ENCODE measurements around the gene HMGN3.
"Not testable (repeated sequence)": the region's sequence is repeated elsewhere in the genome, so short reads cannot be mapped to it uniquely, and the experiment has no call there.

Gene HMGN3

GRCh38 chr6:79234150-79235022 is at the start of gene HMGN3:
Gene HMGN3 (minus strand): TSS chr6:79234682.
- peak; percentile 96 to 97 (median 97) for DNase-seq

DNA sequence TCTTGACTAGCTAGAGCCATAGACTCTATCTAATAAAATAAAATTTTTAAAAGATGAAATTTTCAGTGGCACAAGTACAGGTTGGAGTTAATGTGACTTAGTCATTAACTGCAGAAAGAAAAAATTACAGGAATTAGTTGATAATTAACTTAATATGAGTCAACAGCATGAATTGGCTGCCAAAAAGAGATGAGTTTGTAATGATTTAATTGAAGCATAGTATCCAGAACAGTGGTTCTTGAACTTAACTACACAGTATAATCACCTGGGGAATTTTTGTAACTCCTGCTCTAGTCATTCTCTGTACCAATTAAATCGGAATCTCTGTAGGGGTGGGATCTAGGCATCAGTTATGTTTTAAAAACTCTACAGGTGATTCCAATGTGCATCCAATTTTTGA is 46.3 kb upstream of the HMGN3 start:
- no peak for DNase-seq

DNA sequence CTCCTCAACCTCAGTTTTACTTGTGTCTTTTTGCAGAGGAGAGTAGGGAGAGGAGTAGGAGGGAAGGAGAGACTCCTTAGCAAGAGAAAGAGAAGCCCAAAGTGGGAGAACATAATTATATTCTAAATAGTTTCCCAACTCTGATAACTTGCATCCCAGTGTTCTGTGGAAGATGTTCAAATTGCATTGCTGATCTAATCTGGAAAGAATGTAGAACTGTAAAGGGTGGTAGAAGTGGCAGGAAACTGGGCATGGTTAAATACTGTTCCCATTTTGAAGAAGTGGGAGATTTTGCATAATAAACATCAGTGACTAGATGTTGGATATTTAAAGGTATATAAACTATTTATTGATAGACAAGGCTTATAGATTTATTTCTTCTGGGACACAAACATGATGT is 42.6 kb upstream of the HMGN3 start:
- DNase-seq: no peak

- DNase-seq: no peak
Measured at GRCh38 chr6:79269877-79270276, 35.4 kb upstream of the HMGN3 start.

GRCh38 chr6:79267128-79267527 is 32.6 kb upstream of the HMGN3 start:
- DNase-seq: no peak

DNA sequence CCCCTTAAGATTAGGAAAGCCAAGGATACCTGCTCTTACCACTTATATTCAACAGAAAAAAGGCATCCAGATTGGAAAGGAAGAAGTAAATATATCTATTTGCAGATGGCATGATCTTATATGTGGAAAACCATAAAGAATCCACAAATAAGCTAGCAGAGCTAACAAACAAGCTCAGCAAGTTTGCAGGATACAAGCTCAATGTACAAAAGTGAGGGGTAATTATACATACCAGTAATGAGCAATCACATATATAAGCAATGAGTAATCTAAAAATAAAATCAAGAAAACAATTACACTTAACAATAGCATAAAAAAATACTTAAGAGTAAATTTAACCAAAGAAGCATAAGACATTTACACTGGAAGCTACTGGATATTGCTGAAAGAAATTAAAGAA is 31.6 kb upstream of the HMGN3 start:
- no peak for DNase-seq

GRCh38 chr6:79263359-79263758 is 28.9 kb upstream of the HMGN3 start:
- no peak for DNase-seq

DNA sequence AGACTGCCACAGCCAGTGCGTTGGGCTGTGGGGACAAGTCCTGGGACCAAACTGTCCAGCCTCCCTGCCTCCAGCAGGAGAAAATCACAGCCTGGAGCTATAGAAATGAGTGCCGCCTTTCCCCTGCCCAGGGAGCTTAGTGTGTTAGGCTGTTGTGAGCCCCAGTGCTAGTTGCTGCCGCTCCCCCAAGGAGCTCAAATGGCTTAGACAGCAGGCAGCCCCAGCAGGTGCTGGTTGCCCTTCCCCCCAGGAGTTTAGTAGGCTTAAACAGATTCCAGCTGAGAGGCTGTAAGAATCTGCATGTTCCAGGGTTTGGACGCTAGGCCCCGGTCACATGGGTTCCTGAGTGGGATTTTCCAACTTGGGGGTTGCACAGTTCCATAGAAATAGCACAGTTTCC is 27.2 kb upstream of the HMGN3 start:
- DNase-seq: no peak

GRCh38 chr6:79260772-79261171 is 26.3 kb upstream of the HMGN3 start:
- no peak for DNase-seq

GRCh38 chr6:79257381-79258205 is 23.1 kb upstream of the HMGN3 start:
- DNase-seq: no peak

DNA sequence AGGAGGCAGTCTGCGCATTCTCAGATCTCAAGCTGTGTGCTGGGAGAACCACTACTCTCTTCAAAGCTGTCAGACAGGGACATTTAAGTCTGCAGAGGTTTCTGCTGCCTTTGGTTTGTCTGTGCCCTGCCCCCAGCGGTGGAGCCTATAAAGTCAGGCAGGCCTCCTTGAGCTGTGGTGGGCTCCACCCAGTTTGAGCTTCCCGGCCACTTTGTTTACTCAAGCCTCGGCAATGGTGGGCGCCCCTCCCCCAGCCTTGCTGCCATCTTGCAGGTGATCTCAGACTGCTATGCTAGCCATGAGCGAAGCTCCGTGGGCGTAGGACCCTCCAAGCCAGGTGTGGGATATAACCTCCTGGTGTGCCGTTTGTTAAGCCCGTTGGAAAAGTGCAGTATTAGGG is 22.3 kb upstream of the HMGN3 start:
- DNase-seq: not testable (repeated sequence)

DNA sequence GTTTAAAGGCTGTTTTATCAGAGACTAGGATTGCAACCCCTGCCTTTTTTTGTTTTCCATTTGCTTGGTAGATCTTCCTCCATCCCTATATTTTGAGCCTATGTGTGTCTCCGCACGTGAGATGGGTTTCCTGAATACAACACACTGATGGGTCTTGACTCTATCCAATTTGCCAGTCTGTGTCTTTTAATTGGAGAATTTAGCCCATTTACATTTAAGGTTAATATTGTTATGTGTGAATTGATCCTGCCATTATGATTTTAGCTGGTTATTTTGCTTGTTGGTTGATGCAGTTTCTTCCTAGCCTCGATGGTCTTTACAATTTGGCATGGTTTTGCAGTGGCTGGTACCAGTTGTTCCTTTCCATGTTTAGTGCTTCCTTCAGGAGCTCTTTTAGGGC is 20.6 kb upstream of the HMGN3 start:
- DNase-seq: not testable (repeated sequence)

DNA sequence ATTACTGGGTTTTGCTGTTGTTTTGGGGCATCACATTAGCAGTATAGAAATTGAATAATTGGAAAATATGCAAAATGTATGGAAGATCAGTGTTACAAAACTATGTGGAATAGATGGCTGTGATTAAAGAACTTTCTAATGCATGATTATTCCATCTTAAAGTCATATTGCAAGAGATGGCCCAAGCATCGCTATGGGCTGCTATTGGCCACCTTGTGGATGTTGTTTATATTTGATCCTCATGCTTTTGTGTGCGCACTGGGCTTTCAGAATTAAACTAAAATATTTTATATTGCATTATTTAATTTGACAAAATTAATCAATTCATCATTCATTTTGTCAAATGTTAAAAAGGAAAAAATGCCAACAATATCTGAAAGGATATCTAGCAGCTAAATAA is 16.1 kb upstream of the HMGN3 start:
- no peak for DNase-seq

- peak; percentile 36 to 45 (median 40) for DNase-seq
Measured at GRCh38 chr6:79250107-79250514, 15.6 kb upstream of the HMGN3 start.

DNA sequence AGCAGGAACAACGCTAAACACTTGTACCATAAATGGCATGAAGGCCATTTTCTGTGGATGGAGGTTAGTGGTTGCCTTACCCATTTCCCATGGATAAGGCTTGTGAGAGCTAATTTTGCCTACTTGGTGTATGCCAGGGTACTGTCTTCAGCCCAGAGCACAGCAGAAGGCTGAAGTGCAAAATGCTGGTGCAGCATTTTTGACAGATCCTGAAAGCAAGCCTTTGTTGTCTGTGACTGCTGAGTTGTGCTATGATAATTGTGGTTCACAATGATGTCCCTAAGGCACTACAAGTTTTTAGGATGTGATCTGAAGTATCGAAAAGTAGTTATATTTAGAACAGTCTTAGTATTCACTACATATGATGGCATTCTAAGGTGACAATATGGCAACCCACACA is 14.7 kb upstream of the HMGN3 start:
- DNase-seq: no peak

DNA sequence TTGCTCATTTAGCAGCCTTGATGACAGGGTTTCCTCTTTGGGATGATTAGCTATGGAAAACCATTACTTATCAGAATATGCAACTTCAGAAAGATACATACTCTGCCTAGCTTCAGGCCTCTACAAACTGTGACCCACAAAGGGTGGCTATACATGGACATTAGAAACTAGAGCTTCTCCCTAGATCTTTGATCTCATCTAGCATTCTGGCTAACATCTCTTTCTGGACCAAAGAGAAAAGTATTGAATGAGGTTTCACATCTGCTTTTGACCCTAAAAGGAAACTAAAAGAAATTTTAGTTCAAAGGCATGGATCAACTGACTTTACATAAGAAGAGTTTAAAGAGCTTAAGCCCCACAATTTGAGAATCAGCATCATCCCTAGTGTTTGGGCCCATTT is 12.4 kb upstream of the HMGN3 start:
- DNase-seq: peak in 2 of 3 donors; percentile 7 to 19

- DNase-seq: no peak
Measured at GRCh38 chr6:79241228-79241627, 6.7 kb upstream of the HMGN3 start.

GRCh38 chr6:79240509-79240908 is 6.0 kb upstream of the HMGN3 start:
- no peak for DNase-seq

DNA sequence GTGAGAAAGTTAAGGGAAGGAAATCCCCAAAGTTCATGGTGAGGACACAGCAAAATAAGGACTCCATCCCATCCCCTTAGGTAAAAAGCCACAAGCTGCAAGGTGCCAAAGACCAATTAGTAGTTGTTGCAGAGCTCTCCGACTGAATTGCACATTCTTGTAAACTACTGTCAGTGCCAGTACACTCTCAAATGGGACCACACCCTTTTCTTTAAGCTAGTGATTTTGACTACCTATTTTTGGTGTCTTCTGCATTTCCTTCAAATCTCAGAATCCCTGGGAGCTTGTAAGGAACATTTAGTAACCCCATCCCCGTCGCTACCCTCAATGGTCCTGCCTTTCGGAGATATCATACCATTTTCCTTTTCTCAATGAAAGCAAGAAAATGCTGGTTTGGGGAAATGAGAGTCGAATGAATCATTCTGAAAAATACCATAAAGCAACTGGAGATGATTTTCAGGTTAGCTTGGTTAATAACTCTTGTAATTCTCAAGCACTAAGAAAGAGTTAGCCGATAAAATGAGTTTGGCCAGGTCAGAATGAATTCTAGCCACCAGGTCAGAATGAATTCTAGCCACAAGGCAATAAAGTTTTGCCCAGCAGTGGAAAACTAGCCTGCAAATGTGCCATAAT is 5.2 kb upstream of the HMGN3 start:
- no peak for DNase-seq

- DNase-seq: peak; percentile 17 to 26 (median 21)
Measured at GRCh38 chr6:79238919-79239318, 4.4 kb upstream of the HMGN3 start.

DNA sequence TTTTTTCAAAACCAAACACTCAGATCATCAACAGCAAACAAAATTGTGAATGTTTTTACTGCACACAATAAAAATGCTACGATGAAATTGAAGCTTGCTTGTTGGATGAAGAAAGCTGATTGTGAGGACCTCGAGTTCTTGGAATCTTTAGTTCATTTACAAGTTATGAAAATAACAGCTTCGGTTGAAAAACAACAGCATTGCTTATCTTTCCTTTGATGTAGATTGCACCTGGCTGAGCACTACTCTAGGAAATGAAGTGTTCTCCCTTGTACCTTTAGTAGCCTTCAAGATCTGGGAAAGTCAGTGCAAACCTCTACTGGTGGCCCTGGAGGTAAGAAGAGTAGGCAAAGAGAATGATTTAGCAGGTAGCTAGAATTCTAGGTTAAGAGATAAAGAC is 2.2 kb upstream of the HMGN3 start:
- no peak for DNase-seq

DNA sequence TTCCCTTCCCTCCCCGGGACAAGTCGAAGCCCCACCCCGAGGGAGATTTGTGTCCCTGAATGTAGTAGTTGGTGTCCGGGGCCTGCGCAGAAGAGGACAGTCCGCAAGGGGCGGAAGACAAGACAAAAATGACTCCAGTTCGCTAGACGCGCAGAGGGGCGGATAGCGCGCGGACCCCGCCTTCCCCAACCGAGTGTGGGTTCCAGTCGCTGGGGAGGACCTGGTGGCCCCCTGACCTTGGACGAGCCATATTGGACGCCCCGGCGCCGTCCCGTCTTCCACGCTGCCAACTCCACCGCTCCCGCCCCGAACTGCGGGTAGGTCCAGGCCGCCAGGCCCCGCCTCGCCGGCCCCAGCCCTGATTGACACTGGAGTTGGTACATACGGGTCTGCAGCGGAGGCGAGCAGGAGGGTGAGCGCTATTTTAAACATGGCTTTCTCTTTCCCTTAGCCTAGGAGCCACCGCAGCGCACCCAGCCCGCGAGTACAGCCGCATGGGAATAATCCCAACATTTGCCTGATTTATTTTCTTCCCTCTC is 802 bp downstream of the HMGN3 start:
- peak; percentile 89 to 95 (median 90) for DNase-seq

All from suppressor macrophage treated with lipopolysaccharide for 1 hour (primary cell).